CD4-positive, alpha-beta T cell treated with Interleukin-15 for 4 hours (primary cell): ENCODE results near the gene TFIP11.
"Not testable (repeated sequence)": the region's sequence is repeated elsewhere in the genome, so short reads cannot be mapped to it uniquely, and the experiment has no call there.

Experiments used
- DNase-seq: peaks from one replicate; pipeline ENCODE4 v3.0.0-alpha.2; 2020; ENCODE audit warnings: low spot score

Gene TFIP11

DNA sequence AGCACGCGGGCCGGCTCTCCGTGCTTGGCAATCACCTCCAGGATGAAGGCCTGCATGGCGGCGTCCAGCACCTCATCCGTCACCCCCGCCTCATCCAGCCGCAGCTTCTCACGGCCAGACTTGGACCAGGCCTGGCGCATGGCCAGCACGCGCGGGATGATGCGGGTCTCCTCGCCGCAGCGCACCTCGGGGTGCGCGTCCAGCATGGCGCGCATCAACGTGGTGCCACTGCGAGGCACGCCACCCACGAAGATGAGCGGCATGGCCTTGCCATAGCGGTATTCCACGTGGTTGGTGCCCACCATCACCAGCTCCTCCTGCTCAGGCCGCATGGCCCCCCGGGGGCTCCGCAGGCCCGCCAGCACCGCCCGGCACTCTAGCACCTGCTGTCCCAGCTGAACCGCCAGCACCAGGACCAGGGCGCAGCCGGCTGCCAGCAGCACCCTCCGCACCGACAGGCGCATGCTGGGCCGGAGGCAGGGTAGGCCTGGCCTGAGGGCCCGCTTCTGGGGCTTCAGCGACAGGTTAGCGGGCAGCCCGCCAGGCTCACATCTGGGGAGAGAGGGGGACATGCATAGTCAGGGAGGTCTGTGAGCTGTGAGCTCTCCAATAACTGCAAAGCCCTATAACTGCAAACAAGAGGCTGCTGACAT, 29.0 kb upstream of the TFIP11 start:
- DNase-seq, result no peak

GRCh38 chr22:26540119-26540518, 27.8 kb upstream of the TFIP11 start:
- DNase-seq, result no peak

DNA sequence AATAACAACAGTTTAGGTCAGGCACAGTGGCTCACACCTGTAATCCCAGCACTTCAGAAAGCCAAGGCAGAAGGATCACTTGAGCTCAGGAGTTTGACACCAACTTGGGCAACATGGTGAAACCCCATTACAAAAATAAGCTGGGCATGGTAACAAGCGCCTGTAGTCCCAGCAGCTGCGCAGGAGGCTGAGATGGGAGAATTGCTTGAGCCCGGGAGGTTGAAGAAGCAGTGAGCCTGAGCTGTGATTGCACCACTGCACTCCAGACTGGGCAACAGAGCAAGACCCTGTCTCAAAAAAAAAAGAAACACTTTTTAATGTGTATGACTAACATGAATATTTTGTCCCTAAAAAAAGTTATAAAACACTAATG, 24.5 kb upstream of the TFIP11 start:
- no peak for DNase-seq

- no peak for DNase-seq
Observed at GRCh38 chr22:26536056-26536761, 23.9 kb upstream of the TFIP11 start.

GRCh38 chr22:26535603-26535908, 23.3 kb upstream of the TFIP11 start:
- DNase-seq, result no peak

DNA sequence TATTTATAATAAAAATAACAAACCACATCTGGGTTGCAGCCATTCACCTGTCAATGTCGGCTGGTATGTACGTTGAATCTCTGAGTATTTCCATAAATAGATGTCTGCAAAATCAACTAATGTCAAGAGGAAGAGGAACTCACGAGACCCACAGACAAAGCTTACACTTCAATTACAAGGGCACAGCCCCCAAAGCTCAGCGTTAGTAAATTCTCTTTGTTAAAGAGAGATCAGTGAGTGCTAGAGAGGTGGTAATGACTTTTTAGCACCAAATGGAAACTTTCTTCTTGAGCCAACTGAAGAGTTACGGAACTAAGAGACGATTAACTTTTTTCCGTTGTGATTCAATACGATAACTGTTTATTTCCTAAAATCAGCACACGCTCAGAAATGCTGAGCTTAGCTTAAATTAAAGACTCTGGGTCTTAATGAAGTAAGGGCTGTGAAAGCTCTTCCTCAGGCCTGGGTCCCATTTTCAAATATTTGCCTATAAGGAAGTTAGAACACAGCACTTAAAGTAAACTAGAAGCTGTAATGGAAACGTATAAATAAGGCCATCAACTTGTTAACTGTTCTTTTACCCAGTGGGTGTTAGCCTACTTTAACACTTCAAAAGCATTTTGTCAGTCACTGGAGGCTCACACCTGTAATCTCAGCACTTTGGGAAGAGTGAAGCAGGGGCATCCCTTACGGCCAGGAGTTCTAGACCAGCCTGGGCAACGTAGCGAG, 22.8 kb upstream of the TFIP11 start:
- DNase-seq, result no peak

DNA sequence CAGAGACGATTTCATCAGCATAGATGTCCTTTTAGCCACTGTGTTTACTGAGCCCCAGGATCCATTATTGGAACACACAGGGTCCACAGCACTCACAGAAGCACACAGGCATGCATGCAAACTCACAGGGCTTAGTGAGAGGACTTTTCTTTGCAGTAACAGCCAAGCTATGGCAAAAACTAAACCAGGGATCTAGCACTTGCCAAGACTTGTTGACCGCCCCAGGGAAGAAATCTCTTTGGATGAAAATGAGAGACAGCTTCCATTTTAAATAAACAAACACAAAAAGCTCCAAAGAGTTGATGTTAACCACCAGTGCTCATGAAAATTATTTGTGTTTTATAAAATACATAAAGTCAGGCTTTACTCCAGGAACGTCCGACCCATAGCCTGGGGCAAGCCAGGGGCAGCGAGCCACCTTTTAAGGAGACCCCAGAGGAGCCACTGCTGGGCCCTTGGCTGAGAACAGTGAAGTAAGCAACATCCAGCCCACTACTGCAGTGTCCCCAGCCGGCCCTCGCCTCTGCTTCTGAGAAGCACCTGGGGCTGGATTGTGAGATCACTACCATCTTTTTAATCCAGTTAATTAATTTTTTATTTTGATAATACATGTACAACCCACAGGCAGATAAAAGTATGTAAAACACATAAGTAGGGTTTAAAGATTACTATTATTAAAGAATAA, 22.0 kb upstream of the TFIP11 start:
- no peak for DNase-seq

- DNase-seq, result no peak
Observed at GRCh38 chr22:26529345-26529744, 17.1 kb upstream of the TFIP11 start.

GRCh38 chr22:26528518-26528917, 16.2 kb upstream of the TFIP11 start:
- not testable (repeated sequence) for DNase-seq

- no peak for DNase-seq
Observed at GRCh38 chr22:26527574-26528465, 15.5 kb upstream of the TFIP11 start.

- no peak for DNase-seq
Observed at GRCh38 chr22:26527167-26527566, 14.9 kb upstream of the TFIP11 start.

- DNase-seq, result no peak
Observed at GRCh38 chr22:26525946-26526564, 13.8 kb upstream of the TFIP11 start.

DNA sequence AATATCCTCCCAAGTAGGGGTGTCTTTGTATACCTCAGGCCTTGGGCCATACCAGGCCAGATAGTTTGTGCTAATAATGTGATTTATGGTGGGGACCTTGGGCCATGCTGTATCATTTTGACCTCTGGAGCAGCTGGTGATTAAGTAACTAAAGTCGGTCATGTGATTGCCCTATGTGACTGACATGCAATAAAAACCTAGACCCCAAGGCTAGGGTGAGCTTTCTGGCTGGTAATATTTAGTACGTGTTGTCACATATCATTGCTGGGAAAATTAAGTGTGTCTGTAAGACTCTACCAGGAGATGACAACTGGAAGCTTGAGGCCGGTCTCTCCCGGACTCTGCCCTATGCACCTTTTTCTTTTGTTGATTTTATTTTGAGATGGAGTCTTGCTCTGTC, 12.6 kb upstream of the TFIP11 start:
- DNase-seq, result no peak

GRCh38 chr22:26522592-26522991, 10.3 kb upstream of the TFIP11 start:
- DNase-seq, result no peak

GRCh38 chr22:26522012-26522411, 9.7 kb upstream of the TFIP11 start:
- DNase-seq, result no peak

DNA sequence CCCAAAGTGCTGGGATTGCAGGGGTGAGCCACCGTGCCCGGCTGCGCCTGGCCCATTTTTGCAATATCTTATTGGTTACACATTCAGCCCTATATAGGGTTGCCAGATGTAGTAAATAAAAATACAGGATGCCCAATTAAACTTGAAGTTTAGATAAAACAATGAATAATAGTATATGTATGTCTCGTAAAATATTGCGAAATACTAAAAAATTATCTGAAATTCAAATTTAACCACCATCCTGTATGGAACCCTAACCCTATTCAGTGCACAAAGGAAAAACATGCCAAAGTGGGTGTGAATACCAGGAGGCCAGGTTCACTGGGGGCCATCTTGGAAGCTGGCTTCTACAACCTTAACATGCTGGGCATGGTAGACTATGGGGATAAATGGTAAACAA, 5.2 kb upstream of the TFIP11 start:
- no peak for DNase-seq

DNA sequence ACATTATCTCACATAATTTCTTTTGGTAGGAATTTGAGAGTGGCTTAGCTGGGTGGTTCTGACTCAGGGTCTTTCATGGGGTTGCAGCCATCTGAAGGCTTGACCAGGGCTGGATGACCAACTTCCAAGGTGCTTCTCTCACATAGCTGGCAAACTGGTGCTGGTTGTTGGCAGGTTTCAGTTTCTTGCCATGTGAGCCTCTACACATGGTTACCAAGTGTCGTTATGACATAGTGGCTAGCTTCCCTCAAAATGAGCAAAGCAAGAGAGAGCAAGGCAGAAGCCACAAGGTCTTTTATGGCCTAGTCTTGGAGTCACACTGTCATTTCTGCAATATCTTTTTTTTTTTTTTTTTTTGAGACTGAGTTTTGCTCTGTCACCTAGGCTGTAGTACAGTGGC, 4.2 kb upstream of the TFIP11 start:
- DNase-seq, result no peak

DNA sequence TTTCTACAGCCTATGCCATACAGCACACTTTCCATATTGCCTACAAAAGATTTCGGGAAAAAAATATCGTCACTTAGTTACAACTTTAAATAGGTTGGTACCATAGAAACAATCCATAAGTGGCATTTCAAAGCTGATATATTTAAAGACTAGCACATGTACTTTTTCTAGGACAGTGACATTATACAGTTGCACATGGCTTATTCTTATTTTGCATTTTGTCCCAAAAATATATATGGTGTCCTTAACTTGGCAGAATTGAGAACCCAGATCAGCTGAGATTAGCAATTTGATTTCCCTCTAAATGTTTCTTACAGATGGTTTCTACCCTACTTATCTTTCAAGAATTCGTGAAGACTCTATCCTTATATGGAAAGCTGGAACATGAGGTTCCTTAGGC, 3.7 kb upstream of the TFIP11 start:
- no peak for DNase-seq

DNA sequence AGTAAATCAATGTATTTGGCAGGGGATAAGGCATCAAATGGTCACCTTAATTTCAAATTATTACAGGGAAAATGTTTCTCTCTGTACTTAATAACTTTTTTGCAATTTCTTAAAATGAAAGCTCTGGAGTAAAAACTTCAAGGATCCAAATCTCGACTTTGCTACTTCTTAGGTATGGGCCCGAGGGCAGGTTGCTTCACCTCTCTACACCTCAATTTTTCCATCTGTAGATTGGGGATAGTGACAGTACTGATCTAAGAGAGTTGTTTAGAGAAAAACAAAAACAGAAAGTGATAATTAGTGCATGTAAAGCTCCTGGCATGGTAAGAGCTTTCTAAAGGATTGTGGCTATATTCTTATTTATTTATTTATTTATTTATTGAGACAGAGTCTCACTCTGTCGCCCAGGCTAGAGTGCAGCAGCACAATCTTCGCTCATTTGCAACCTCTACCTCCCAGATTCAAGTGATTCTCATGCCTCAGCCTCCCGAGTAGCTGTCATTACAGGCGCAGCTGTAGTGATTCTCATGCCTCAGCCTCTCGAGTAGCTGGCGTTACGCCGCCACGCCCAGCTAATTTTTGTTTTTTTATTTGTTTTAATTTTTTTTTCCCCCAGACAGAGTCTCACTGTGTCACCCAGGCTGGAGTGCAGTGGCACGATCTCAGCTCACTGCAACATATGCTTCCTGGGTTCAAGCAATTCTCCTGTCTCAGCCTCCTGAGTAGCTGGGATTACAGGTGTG, 2.3 kb upstream of the TFIP11 start:
- no peak for DNase-seq

GRCh38 chr22:26513838-26514237, 1.6 kb upstream of the TFIP11 start:
- DNase-seq, result no peak

GRCh38 chr22:26508148-26508547, 4.1 kb downstream of the TFIP11 start:
- no peak for DNase-seq
